Chondrocyte (in vitro differentiated cells): ENCODE results near the gene NHEJ1. TPM values are rescaled to one million over a fixed set of nuclear protein-coding genes. Genes with fewer than 3 reads are reported as not detected.

Experiments used
- DNase-seq: peaks from one replicate; pipeline ENCODE4 v3.0.0; 2021; ENCODE audit warnings: mixed read lengths, low spot score
- H3K27ac Mint-ChIP-seq: one replicate; pipeline ENCODE4 v1.8.0; 2021; ENCODE audit warnings: mild to moderate bottlenecking, moderate library complexity, mixed read lengths; ENCODE audit not compliant: unreplicated experiment
- H3K27me3 Mint-ChIP-seq: 2 replicates; pipeline ENCODE4 v1.8.0; 2021; ENCODE audit warnings: low read depth, mixed read lengths
- H3K36me3 Mint-ChIP-seq: 2 replicates; pipeline ENCODE4 v1.8.0; 2021; ENCODE audit warnings: low read depth, mixed read lengths
- H3K4me1 Mint-ChIP-seq: 2 replicates; pipeline ENCODE4 v1.8.0; 2021; ENCODE audit warnings: low read depth, mild to moderate bottlenecking, mixed read lengths
- H3K4me3 Mint-ChIP-seq: one replicate; pipeline ENCODE4 v1.8.0; 2021; ENCODE audit warnings: mild to moderate bottlenecking, moderate library complexity, mixed read lengths; ENCODE audit not compliant: unreplicated experiment
- H3K9me3 Mint-ChIP-seq: 2 replicates; pipeline ENCODE4 v1.8.0; 2021; ENCODE audit warnings: low read depth, mixed read lengths
- CTCF ChIP-seq: fragments of 200-600 bp; sonication (generic); IDR thresholded peaks from 2 replicates; pipeline ENCODE4 v1.5.0; 2021; ENCODE audit warnings: antibody characterized with exemption, mild to moderate bottlenecking, moderate library complexity
- total RNA-seq: library from RNA; stranded (reverse); gene quantifications from 3 replicates; pipeline ENCODE4 v1.2.1, GENCODE V29; 2021

Gene NHEJ1
- total RNA-seq, 1 donor from 2014 or later, result 13.3 TPM

GRCh38 chr2:219142329-219142728, 18.3 kb downstream of the NHEJ1 start:
- peak; percentile 93 for DNase-seq
- Mint-ChIP-seq H3K9me3 (peaks cover 5% of the 10 kb centered on the region), H3K27ac (peak overlapping the region; percentile 37), H3K36me3 (peaks cover 30% of the 10 kb centered on the region), H3K27me3 (no peaks in the 10 kb centered on the region), H3K4me1 (peaks cover 17% of the 10 kb centered on the region), H3K4me3 (no peak overlapping the region)
- TF ChIP-seq CTCF, result peak; percentile 72

- H3K9me3 Mint-ChIP-seq, result peaks cover 5% of the 10 kb centered on the region
- H3K27ac Mint-ChIP-seq, result no peak overlapping the region
- TF ChIP-seq CTCF, result no peak
- peaks cover 22% of the 10 kb centered on the region for H3K36me3 Mint-ChIP-seq
- no peak for DNase-seq
- no peak overlapping the region for H3K4me3 Mint-ChIP-seq
- H3K27me3 Mint-ChIP-seq, result no peaks in the 10 kb centered on the region
- H3K4me1 Mint-ChIP-seq, result peaks cover 18% of the 10 kb centered on the region
These were observed 19.9 kb downstream of the NHEJ1 start for GRCh38 chr2:219140722-219141121.

GRCh38 chr2:219133976-219134375, 26.6 kb downstream of the NHEJ1 start:
- peaks cover 15% of the 10 kb centered on the region for H3K36me3 Mint-ChIP-seq
- no peaks in the 10 kb centered on the region for H3K9me3 Mint-ChIP-seq
- H3K4me1 Mint-ChIP-seq, result peaks cover 4% of the 10 kb centered on the region
- H3K27ac Mint-ChIP-seq, result no peak overlapping the region
- H3K27me3 Mint-ChIP-seq, result no peaks in the 10 kb centered on the region
- no peak for DNase-seq
- no peak overlapping the region for H3K4me3 Mint-ChIP-seq
- no peak for TF ChIP-seq CTCF

GRCh38 chr2:219131744-219132143, 28.9 kb downstream of the NHEJ1 start:
- no peak for TF ChIP-seq CTCF
- Mint-ChIP-seq H3K27ac (no peak overlapping the region), H3K4me3 (no peak overlapping the region), H3K36me3 (peaks cover 9% of the 10 kb centered on the region), H3K4me1 (no peaks in the 10 kb centered on the region), H3K9me3 (no peaks in the 10 kb centered on the region), H3K27me3 (no peaks in the 10 kb centered on the region)
- no peak for DNase-seq

GRCh38 chr2:219131327-219131726, 29.3 kb downstream of the NHEJ1 start:
- H3K9me3 Mint-ChIP-seq, result no peaks in the 10 kb centered on the region
- no peak overlapping the region for H3K4me3 Mint-ChIP-seq
- TF ChIP-seq CTCF, result no peak
- peaks cover 9% of the 10 kb centered on the region for H3K36me3 Mint-ChIP-seq
- H3K27ac Mint-ChIP-seq, result no peak overlapping the region
- no peak for DNase-seq
- H3K27me3 Mint-ChIP-seq, result no peaks in the 10 kb centered on the region
- H3K4me1 Mint-ChIP-seq, result no peaks in the 10 kb centered on the region
